Activated CD4-positive, CD25-positive, alpha-beta regulatory T cell (primary cell): ENCODE results near the gene CDH15.
"Not testable (repeated sequence)": the region's sequence is repeated elsewhere in the genome, so short reads cannot be mapped to it uniquely, and the experiment has no call there.

Source experiments
- DNase-seq, 4 experiments: peaks; one replicate each; lab custom pipeline; 2025; lab: John Stamatoyannopoulos, UW

The CDH15 gene

GRCh38 chr16:89233678-89234490 lies 62.3 kb downstream of the CDH15 start:
- DNase-seq, result no peak

GRCh38 chr16:89237733-89238132 lies 66.2 kb downstream of the CDH15 start:
- no peak for DNase-seq

- peak; percentile 45 to 68 (median 66) for DNase-seq
Measured at GRCh38 chr16:89241187-89242007, 69.8 kb downstream of the CDH15 start.

- DNase-seq, result no peak
Measured at GRCh38 chr16:89242795-89243200, 71.2 kb downstream of the CDH15 start.

- no peak for DNase-seq
Measured at GRCh38 chr16:89243664-89244063, 72.1 kb downstream of the CDH15 start.

GRCh38 chr16:89244264-89244663 lies 72.7 kb downstream of the CDH15 start:
- DNase-seq, result not testable (repeated sequence)

GRCh38 chr16:89244754-89245153 lies 73.2 kb downstream of the CDH15 start:
- DNase-seq, result no peak
